NCI-H748 (cell line): ENCODE results near the gene CENPX.

Experiments
- DNase-seq: peaks from one replicate; lab custom pipeline; 2025; ENCODE audit not compliant: unreplicated experiment; lab: John Stamatoyannopoulos, UW

The CENPX gene

DNA sequence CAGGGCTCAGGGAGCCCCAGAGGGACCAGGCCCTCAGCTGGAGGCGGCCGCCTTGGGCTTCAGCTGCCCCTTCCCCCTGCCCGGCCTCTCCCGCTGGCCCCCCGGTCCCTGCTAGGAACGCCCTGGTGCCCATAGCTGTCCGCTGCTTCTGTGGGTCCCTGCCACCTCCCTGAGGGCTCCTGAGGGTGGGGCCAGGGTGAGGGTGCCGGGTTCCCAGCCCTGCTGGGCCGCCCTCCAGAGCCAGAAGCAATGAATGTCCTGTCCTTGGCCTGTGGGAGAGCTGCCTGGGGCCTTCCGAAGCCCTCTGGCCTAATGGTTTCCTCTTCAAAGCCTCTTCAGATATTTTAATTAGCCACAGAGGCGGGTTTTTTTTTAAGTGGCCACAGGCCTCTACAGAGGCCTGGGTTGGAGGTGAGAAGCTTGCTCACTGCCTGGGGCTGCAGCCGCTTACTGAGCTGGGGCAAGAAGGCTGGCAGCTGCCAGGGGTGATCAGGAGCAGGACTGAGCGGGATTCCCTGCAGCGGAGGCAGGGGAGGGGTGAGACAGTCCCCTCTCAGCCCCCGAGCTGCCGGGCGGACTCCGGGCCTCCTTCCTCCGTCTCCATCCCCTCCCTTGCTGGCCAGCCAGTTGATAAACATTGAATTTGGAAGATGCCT, 9.9 kb downstream of the CENPX start:
- DNase-seq, result peak; percentile 13

DNA sequence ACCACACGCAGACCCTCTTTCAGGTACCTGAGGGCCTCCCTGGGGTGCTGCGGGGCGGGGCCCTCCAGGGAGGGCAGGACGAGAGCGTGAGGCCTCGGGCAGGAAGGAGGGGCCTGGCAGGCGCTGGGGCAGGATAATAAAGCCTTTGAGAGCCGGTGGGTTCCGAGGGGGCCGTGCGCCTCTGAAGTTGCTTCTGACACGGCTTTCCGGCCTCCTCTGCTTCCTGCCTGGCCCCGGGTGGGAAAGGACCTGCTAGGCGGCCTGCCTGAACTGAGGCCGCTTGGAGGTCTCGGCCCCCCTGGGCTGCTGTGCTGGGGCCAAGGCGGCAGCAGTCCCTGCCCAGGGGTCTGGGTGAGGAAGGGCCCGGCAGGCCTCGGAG, 10.4 kb downstream of the CENPX start:
- DNase-seq, result no peak

DNA sequence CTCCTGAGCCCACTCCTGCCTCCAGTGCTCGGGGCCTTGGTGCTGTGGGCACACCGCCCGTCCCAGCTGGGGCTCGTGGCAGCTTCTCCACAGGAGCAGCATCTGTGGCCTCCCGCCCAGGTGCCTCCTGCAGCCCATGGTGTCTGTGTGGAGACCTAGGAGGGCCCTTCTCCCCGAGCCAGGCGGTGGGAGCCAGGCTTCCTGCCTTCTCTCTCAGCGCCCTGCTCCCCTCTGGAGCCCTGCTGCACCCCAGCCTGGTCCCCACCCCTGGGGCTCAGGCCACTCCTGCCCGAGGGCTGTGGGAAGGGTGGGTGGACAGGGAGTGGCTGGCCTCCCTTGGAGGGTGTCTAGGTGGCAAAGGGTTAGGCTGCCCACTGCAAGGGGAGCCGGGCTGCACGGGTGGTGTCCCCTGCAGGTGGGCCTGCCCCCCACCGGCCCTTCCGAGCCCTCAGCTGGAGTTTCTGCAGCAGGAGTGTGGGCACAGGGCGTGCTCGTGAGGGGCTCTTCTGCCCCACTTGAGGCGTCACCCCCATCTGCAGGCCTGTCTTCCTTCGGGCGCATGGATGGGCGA, 11.0 kb downstream of the CENPX start:
- DNase-seq, result no peak

DNA sequence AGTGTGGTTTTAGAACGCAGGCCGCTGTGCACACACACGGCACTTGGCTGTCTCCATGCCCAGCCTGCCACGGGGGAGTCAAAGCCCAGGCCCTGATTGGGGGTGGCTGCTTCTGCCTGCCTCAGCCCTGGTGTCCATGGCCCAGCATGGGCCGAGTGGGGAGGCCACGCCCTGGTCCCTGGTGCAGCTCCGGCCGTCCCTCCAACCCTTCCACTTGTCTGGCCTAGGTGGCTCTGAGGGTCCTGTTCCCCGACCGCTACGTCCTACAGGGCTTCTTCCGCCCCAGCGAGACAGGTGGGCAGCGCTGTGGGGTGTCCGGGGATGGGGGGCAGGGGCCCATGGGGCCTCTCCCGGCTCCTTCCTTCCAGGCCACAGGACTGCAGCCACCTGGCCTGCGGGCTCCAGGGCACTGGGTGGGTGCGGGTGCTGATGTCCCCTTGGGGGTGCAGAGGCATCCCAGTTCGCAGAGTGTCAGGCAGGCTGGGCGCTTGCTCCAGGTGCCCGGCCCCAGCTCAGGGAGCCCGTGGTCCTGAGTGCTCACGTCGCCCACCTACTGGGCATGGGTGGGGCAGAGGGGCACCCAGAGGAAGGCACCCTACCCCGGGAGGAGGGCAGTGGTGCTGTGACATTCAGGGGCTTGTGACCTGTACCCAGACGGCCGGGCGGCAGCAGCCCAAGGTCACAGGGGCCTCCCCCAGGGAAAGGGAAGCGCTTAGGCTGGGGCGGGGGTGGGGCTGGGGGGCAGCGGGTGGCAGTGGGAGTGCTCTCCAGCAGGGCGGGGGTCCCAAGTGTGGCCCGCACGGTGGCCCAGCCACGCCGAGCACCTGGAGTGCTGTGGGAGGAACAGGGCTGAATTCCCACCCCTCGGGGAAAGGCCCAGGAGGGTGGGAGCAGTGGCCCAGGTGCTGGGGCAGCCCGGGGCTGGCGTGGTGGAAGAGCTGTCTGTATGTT, 11.8 kb downstream of the CENPX start:
- DNase-seq, result no peak

DNA sequence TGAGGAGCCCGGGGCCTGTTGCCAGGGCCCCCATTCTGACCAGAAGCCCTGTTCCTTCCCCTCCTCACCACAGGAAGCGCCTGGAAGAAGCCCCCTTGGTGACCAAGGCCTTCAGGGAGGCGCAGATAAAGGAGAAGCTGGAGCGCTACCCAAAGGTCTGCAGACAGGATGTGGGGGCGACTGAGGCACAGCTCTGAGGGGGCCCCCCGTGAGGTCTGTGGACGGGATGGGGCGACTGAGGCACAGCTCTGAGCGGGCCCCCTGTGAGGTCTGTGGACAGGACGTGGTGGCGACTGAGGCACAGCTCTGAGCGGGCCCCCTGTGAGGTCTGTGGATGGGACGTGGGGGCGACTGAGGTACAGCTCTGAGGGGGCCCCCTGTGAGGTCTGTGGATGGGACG, 13.3 kb downstream of the CENPX start:
- no peak for DNase-seq

DNA sequence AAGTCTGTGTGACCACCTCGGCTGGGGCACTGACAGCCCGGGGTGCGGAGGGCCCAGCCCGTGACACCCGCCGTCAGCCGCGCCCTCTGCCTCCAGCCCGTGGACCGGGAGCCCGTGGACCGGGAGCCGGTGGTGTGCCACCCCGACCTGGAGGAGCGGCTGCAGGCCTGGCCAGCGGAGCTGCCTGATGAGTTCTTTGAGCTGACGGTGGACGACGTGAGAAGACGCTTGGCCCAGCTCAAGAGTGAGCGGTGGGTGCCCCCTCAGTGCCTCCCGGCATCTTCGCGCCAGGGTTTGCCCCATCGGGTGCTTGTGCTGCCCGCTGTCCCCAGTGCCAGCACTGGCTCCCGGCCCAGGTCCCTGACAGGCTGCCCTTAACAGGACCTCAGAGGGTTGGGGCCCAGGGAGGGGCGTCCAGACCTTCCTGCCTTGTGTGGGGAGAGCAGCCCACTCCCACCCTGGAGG, 13.7 kb downstream of the CENPX start:
- DNase-seq, result no peak

DNA sequence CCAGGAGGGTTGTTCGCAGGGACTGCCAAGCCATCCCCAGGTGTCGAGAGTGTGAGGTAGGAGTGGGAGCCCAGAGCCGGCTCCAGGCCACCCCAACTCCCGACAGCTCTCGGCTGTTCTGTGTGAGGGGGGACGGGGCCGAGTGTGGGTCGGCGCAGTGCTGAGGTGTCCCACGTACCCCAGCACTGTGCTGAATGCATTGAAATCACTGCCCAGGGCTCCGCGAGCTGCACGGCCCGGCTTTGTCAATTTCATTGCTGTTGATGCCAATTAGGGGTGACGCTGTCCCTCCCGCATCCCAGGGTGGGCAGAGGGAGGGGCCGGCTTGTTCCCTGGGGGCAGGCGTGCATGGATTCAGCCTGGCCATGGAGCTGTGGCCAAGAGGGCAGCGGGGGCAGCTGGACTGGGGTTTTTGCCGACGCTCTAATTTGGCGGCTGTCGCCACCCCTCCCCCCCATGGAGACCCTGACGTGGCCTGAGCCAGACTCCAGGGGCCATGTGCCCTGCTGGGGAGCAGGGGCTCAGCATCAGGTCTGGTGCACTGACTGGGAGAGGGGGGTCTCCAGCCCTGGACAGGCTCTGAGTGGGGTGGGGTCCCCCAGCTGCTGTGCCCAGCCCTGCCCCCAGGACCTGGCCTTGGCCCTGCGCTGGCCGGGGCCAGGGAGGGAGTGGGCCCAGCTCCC, 14.3 kb downstream of the CENPX start:
- DNase-seq, result no peak

DNA sequence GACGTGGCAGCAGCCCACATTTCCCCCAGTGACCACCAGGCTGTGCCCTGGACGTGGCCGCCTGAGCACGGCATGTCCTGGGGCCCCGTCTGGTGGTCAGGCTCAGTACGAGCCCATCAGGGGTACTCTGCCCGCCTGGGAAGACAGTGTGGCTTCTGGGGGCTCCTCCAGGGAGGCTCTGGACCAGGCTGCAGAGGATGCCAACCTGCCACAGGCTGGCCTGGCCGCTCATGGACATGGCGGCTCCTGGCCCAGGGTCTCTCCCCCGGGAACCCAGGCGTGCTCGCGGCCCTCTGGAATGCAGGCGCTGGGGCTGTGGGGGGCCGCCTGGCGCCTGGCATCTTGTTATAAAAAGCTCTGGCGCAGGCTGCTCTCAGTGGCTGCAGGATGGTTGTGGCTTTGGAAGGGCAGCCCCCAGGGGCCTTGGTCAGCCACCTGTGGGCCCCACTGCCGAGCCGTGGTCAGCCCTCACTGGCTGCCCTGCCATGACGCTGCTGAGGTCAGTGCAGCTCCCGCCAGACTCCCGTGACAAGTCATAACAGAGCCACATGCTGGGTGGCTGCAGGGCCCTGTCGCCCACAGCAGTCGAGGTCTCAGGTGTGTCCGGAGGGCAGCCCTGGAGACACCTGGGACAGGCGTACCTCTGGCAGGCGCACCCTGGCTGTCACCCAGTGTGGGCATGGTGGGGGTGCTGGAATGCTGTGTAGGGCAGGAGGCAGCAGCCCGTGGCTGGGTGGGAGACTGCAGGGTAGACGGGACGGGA, 15.0 kb downstream of the CENPX start:
- DNase-seq, result no peak

DNA sequence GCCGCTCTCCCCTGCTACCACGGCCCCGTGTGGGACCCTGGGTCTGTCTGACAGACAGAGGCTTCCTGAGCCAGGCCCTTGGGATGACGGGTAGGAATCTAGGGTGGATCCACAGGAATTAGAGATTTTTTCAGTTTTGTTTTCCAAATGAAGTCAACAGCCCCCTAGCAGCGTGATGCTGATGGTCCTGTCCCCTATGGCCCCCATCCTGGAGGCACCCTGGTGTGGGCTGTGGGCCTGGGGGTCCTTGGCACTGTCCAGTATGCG, 15.5 kb downstream of the CENPX start:
- DNase-seq, result no peak

DNA sequence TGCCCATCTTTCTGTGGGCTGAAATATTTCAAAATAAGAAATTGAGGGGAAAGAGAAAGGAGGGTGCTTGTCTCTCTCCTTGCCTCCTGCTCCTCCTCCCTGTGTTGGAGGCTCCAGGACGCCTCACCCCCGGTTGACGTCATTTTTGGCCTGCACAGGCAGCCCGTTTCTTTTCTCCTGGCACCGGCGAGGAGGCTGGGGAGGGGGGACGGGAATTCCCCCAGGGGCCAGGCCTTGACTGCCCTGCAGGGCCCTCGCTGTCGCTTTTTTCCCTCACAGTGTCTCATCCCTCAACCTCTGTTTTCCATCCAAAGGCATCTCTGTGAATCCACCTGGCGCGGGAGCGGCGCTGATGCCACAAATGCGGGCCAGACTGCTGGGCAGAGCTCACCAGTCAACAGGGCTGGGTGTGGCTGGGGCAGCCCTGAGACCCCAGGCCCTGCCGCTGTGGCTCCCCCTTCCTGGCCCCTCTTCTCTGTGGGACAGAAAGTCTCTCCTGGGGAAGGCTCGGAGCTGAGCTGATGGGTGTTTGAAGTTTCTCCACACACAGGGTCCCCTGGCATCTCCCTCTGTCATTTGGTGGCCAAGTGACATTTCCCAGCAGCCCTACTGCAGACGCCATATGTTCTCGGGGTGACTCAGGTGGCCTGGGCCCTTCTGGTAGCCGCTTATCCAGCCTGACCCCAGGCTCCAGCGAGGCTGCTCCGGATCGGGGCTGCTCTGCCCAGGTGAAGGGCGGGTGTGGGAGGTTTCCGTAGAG, 16.0 kb downstream of the CENPX start:
- no peak for DNase-seq

DNA sequence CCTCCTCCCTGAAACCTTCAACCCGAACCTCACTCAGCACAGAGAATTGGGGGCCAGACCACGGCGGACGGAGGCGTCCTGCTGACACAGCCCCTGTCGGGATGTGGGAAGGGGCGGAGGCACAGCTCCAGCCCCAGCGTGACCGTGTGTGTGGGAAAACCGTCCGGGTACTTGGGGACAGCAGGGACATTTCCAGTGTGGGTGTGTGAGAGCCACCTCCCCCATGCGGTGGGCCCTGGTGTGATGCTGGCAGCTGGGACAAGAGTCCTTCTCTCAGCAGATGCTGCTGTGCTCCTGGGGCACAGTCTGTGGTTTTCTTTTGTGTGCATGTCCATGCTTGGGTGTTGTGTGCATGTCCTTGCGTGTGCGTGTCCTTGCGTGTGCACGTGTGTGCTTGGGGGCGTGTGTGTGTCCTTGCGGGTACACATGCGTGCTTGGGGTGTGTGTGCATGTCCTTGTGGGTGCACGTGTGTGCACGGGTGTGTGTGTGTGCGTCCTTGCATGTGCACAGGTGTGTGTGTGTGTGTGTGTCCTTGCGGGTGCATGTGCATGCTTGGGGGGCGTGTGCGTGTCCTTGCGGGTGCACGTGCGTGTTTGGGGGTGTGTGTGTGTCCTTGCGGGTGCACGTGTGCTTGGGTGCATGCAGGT, 16.9 kb downstream of the CENPX start:
- DNase-seq, result no peak

DNA sequence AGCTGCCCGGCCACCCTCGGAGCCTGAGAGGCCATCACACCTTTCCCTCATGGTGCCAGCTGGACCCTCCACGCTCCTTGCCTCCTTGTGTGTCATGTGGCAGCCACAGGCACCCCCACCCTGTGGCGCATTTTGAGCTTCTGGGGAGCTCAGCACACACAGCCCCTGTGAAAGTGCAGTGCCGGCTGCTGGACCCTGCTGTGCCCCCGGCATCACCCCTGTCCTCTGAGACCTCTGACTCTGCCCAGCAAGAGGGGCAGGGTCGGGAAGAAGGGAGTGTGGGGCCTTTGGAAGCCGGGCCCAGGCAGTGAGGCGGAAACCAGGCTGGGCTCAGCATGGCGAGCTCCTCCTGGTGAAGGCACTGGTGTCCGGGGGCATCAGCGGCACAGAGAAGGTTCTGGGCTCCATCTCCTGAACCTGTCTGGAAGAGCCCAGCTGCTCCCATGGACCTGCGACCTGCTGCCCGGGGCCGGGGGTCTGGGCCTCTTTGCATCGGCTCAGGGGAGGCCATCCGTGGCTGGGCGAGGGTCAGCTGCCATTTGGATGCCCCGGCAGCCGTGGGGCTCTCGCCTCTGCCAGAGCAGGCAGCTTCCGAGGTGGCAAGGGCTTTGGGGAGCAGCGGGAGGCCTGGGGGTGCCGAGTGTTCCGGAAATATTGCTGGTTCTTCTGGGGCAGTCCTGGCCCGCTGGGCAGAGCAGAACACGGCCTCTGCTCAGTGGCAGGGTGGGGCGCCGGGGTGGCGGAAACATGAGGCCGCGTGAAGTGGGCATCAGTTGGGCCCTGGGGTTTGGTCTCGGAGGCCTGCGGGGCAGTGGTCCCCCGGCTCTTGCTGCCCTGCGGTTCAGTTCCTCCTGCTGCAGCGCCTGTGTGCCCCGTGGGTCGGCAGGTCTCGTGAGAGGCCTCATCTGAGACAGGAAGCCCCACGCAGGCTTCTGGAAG, 17.9 kb downstream of the CENPX start:
- DNase-seq, result no peak

DNA sequence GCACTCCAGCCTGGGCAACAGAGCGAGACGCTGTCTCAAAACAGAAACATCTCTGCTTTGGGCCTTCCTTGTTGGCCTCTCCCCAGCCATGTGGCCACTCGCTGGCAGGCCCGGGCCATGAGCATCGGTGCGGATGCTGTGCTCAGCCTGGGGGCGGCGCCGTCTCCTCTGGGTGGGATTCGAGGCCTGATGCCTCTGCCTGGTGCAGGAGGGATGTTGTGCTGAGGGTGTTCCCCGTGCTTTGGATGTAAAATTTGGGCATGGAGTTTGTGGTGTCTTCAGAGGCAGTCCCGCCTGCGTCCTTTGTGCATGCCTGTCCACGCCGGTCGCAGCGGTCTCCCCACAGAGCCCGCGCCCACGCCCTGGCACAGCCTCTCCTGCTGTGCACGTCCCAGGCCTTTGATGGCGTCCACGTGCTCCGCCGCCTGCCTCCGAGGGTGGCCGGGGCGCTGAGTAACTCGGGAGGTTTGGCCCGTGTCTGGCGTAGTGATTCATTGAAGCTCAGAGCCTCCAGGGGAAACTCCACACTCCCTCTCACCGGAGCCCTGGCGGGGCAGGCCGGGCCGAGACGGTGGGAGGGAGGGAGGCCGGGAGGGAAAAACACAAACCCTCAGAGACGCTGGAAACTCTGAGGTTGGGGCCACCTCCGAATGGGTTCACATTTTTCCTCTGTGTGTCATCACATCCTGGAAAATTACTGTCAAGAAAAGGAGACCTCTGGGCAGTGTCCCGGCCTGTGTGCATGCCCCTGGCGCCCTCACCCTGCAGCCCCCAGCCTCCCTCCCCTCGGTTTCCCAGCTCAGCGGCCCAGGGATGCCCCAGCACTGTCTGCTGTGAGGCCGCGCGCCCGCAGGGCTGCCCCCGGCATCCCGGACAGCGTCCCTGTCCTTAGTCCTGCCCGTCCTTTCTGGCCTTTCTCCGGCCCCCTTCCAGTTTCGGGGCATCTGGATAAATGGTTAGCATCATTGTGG, 19.0 kb downstream of the CENPX start:
- DNase-seq, result no peak

DNA sequence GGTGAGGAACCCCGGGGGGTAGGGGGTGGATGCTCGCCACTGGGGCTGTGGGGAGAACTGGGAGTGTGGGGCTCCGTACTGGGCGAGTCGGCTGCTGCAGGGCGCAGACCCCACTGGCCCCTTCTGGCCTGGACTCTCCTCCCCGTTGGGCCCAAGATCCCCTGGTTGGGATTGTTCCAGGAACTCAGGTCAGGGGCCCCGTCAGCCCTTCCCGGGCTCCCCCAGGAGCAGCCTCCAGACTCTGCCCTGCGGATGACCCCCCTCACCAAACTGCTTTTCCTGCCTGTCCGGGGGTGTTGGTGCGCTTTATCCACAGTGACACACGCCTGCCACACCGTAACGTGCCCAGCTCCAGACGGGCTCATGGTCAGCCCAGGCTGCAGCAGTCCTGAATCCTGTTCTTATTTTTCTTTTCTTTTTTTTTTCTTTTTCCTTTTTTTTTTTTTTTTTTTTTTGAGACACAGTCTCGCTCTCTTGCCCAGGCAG, 21.1 kb downstream of the CENPX start:
- DNase-seq, result no peak

DNA sequence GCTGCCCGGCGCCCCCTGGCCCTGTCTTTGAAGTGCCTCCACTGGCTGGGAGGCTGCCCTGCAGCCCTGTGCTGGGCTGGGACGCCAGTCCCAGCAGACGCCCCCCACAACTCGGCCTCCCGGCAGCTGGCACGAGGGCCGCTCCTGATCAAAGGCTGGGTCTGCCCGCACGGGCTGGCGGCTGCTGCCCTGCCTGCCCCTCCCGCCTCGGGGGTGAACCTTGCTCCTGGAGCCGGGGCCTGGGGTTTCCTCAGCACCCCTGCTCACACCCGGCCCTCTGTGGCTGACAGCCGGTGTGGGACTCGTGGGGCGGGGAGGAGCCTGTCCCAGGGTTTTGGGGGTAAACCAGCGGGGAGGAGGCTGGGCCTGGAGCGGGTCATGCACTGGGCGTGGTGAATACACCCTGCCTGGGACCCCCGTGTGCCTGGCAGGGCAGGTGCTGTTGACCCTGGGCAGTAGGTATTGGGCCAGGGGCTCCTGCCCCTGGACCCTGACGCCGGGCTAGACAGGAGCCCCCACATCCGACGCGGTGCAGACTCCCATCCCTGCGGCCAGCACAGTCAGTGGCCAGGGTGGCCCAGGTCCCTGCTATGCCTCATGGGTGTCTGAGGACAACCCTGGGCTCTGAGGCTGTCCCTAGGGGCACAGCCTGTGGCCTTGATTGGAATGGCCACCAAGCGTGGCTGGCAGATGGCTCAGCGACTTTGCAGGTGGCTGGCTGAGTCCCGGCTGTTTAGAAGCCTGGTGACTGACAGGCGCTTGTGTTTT, 21.7 kb downstream of the CENPX start:
- no peak for DNase-seq

DNA sequence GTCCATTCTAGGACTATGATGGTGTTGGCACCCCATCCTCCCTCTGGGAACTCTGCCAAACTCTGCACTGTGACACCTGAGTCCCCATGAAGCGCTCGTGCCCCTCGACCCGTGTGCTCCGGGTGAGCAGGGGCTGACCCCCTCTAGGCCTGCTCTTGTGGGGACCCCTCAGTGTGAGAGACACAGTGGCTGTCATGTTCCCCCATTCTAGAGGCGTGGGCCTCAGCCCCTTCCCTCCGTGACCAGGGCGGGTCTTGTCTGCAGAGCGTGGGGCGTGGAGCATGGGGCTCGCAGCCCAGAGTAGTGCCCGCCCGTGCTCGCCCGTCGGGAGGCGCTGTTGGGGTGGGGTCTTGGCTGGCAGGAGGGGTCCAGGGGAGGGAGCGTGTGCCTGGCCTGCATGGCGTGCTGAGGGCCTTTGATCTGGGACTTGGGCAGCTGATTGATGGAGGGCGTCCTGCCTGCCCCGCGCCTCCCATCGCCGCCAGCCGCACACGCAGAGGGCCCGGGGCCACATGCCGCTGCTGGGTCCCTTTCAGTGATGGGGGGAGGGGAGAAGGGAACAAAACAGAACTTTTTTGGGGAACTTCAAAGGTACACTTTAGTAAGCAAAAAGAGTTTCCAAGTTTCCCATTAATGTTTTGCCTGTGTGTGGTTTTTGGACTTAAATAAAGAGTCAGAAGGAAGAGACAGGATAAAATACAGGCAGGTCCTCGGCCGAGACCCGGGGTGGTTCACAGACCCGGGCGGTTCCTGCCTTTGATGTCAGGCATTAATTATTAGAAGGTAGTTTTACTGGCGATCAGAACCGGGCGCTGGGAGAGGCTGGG, 22.5 kb downstream of the CENPX start:
- DNase-seq, result no peak
